Measurements from ENCODE around the gene NEGR1. TPM values are rescaled to one million over a fixed set of nuclear protein-coding genes. Genes with fewer than 3 reads are reported as not detected.

NEGR1 gene
- total and polyA plus RNA-seq, 9 of the 15 experiments (the other 6 are each of a cell fraction or from before 2014, with no cell fraction given), result not detected

- TF ChIP-seq CHD7 (IDR thresholded peaks at IDR 0.05; ENCODE audit: low read depth, low read length) (no peak), ZNF175 (CRISPR knock-in tag; IDR thresholded peaks at IDR 0.05; ENCODE audit: low read depth) (no peak), FOXA3 (CRISPR knock-in tag; conservative IDR thresholded peaks at IDR 0.05 in 1 of 2, IDR thresholded peaks at IDR 0.05 in 1 of 2) (no peak)
- TF ChIP-seq, protein P1, sequence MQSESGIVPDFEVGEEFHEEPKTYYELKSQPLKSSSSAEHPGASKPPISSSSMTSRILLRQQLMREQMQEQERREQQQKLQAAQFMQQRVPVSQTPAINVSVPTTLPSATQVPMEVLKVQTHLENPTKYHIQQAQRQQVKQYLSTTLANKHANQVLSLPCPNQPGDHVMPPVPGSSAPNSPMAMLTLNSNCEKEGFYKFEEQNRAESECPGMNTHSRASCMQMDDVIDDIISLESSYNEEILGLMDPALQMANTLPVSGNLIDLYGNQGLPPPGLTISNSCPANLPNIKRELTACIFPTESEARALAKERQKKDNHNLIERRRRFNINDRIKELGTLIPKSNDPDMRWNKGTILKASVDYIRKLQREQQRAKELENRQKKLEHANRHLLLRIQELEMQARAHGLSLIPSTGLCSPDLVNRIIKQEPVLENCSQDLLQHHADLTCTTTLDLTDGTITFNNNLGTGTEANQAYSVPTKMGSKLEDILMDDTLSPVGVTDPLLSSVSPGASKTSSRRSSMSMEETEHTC (IDR thresholded peaks at IDR 0.05), result no peak
- TF ChIP-seq, protein P2, sequence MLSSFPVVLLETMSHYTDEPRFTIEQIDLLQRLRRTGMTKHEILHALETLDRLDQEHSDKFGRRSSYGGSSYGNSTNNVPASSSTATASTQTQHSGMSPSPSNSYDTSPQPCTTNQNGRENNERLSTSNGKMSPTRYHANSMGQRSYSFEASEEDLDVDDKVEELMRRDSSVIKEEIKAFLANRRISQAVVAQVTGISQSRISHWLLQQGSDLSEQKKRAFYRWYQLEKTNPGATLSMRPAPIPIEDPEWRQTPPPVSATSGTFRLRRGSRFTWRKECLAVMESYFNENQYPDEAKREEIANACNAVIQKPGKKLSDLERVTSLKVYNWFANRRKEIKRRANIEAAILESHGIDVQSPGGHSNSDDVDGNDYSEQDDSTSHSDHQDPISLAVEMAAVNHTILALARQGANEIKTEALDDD (IDR thresholded peaks at IDR 0.05), result no peak
Measured at GRCh38 chr1:71461416-71461815, 820.9 kb downstream of the NEGR1 start (continued).
